Kidney epithelial cell (primary cell): ENCODE measurements around the gene ADGRV1. TPM values are rescaled to one million over a fixed set of nuclear protein-coding genes. Genes with fewer than 3 reads are reported as not detected.

Experiments used
- DNase-seq: peaks from one replicate; pipeline ENCODE4 v3.0.0-alpha.2; 2010; ENCODE audit warnings: low read depth
- H3K27me3 ChIP-seq: 2 replicates; pipeline ENCODE4 v1.6.0; 2011; ENCODE audit warnings: low read length; ENCODE audit not compliant: control insufficient read depth, insufficient read depth
- H3K36me3 ChIP-seq: 2 replicates; pipeline ENCODE4 v1.5.1; 2011; ENCODE audit warnings: low read length; ENCODE audit not compliant: control insufficient read depth, insufficient read depth
- H3K4me3 ChIP-seq: 2 replicates; pipeline ENCODE4 v1.5.1; 2011; ENCODE audit warnings: low read depth, mild to moderate bottlenecking, control low read depth, low read length
- CTCF ChIP-seq: IDR thresholded peaks from 2 replicates; pipeline ENCODE4 v1.5.1; 2011; ENCODE audit warnings: mild to moderate bottlenecking, moderate library complexity, low read length, control low read depth, inconsistent platforms; ENCODE audit not compliant: insufficient read depth, poor library complexity, severe bottlenecking
- total RNA-seq: library from RNA; depleted of rRNA; stranded (reverse); fragments of >200 nt; gene quantifications from 2 replicates; pipeline ENCODE4 v1.2.3, GENCODE V29; 2015

ADGRV1 gene
- 2.7 and 3.5 TPM in 2 replicates for total RNA-seq

- H3K36me3 ChIP-seq: no peaks in the 10 kb centered on the region
- no peaks in the 10 kb centered on the region for H3K27me3 ChIP-seq
- TF ChIP-seq CTCF: no peak
- DNase-seq: peak; percentile 73
- peak within 1 kb of the TSS; percentile 59 for H3K4me3 ChIP-seq
These were observed at the start of gene ADGRV1 for GRCh38 chr5:90558344-90559192. Gene ADGRV1 (plus strand): TSS chr5:90558797. CDS start chr5:90558896, 99 bp downstream.

- no peak for TF ChIP-seq CTCF
- H3K27me3 ChIP-seq: no peaks in the 10 kb centered on the region
- no peak overlapping the region for H3K4me3 ChIP-seq
- no peak for DNase-seq
- H3K36me3 ChIP-seq: no peaks in the 10 kb centered on the region
These were observed 48.2 kb upstream of the ADGRV1 start for GRCh38 chr5:90510438-90510837.

GRCh38 chr5:90514520-90514919, 44.1 kb upstream of the ADGRV1 start:
- H3K27me3 ChIP-seq: no peaks in the 10 kb centered on the region
- no peak overlapping the region for H3K4me3 ChIP-seq
- no peaks in the 10 kb centered on the region for H3K36me3 ChIP-seq
- TF ChIP-seq CTCF: no peak
- no peak for DNase-seq

- Histone ChIP-seq H3K36me3 (no peaks in the 10 kb centered on the region), H3K4me3 (no peak overlapping the region), H3K27me3 (no peaks in the 10 kb centered on the region)
- TF ChIP-seq CTCF: no peak
- no peak for DNase-seq
These were observed 39.9 kb upstream of the ADGRV1 start for GRCh38 chr5:90518661-90519060.

GRCh38 chr5:90519081-90519480, 39.5 kb upstream of the ADGRV1 start:
- no peak for DNase-seq
- Histone ChIP-seq H3K4me3 (no peak overlapping the region), H3K36me3 (no peaks in the 10 kb centered on the region), H3K27me3 (no peaks in the 10 kb centered on the region)
- no peak for TF ChIP-seq CTCF

GRCh38 chr5:90528601-90529193, 29.9 kb upstream of the ADGRV1 start:
- no peak for DNase-seq
- no peak for TF ChIP-seq CTCF

More at GRCh38 chr5:90528601-90529193, 29.9 kb upstream of the ADGRV1 start:
- H3K36me3 ChIP-seq: no peaks in the 10 kb centered on the region
- H3K27me3 ChIP-seq: no peaks in the 10 kb centered on the region
- H3K4me3 ChIP-seq: peak overlapping the region; percentile 97
